Measurements from ENCODE around the gene BDH1. TPM values are rescaled to one million over a fixed set of nuclear protein-coding genes. Genes with fewer than 3 reads are reported as not detected.

BDH1 gene
- total and polyA plus RNA-seq, 2 of the 13 experiments (the other 11 are each of a cell fraction or from before 2014, with no cell fraction given): 21.2 to 71.9 TPM

GRCh38 chr3:197577366-197578074 is 21.8 kb upstream of the BDH1 start:
- FAIRE-seq: no peak
- DNase-seq (ENCODE audit: low spot score): no peak
- Histone ChIP-seq H4K20me1 (ENCODE audit: insufficient read depth, low read length) (no peaks in the 10 kb centered on the region), H3K36me3 (replicated peaks in 1 of 2; ENCODE audit: control insufficient read depth in 1 of 2, insufficient read depth in 2 of 2, low read length in 2 of 2) (no peaks in the 10 kb centered on the region), H3K9me3 (ENCODE audit: low read length) (no peaks in the 10 kb centered on the region), H3K4me2 (ENCODE audit: low read depth, low read length) (no peak overlapping the region), H3K4me1 (ENCODE audit: insufficient read depth, low read length) (peaks cover 47% of the 10 kb centered on the region), H3K9ac (ENCODE audit: insufficient read depth, low read depth, low read length) (no peak overlapping the region), H3K4me3 (replicated peaks in 1 of 3; ENCODE audit: insufficient read depth in 1 of 3, low read depth in 2 of 3, low read length in 3 of 3) (no peak overlapping the region), H3K27ac (ENCODE audit: extremely low read length, insufficient read depth, low read length) (no peak overlapping the region), H2AFZ (ENCODE audit: low read length) (no peak overlapping the region), H3K79me2 (ENCODE audit: insufficient read depth, low read length) (peaks cover 5% of the 10 kb centered on the region), H3K27me3 (ENCODE audit: control insufficient read depth in 1 of 2, insufficient read depth in 2 of 2, low read length in 2 of 2) (no peaks in the 10 kb centered on the region)
- ChIA-PET POLR2A (interaction anchor here (1.7 to 1.8 kb wide), 2 partner anchors 9 to 13 kb away, joined by 7 to 9 read pairs; no protein-coding TSS in a partner anchor), CTCF (ENCODE audit: low intra/inter-chr PET ratio, low total read pairs) (no interaction called here)
- WGBS (ENCODE audit: low lambda C conversion rate): 95% methylated on average over 13 of the region's 13 CpGs
- no peak for ATAC-seq
- in situ Hi-C loops (cut with HindIII; ENCODE audit: extremely low pct_ligation_motif_present, low pct_unique_long_range_greater_than_20kb) (no loop called here), intact Hi-C loops (cut with micrococcal nuclease; ENCODE audit: unreplicated experiment) (no loop called here)
- no TSS peak for BruUV-seq (replicated peaks)
- TF ChIP-seq PCBP2 (optimal IDR thresholded peaks at IDR 0.05; ENCODE audit: low read depth, low read length, poor library complexity, severe bottlenecking): no peak
- TF ChIP-seq JUND (CRISPR knock-in tag; IDR thresholded peaks at IDR 0.05): no peak
- no peak for TF ChIP-seq IRF1 (CRISPR knock-in tag; IDR thresholded peaks at IDR 0.05; ENCODE audit: low read depth)
- no peak for TF ChIP-seq SRY (CRISPR knock-in tag; IDR thresholded peaks at IDR 0.05)
- TF ChIP-seq KIAA2018 (CRISPR knock-in tag; IDR thresholded peaks at IDR 0.05; ENCODE audit: borderline replicate concordance): no peak
- no peak for TF ChIP-seq RELA (CRISPR knock-in tag; IDR thresholded peaks at IDR 0.05)
- TF ChIP-seq PRMT3 (CRISPR knock-in tag; IDR thresholded peaks at IDR 0.05; ENCODE audit: borderline replicate concordance, low read depth): no peak
- TF ChIP-seq ZFP90 (CRISPR knock-in tag; IDR thresholded peaks at IDR 0.05; ENCODE audit: borderline replicate concordance): no peak
- no peak for TF ChIP-seq TFDP2 (CRISPR knock-in tag; IDR thresholded peaks at IDR 0.05)
- no peak for TF ChIP-seq ZNF296 (CRISPR knock-in tag; conservative IDR thresholded peaks at IDR 0.05)
- TF ChIP-seq PHF5A (CRISPR knock-in tag; IDR thresholded peaks at IDR 0.05; ENCODE audit: low read depth, unreplicated experiment): no peak
- no peak for TF ChIP-seq ZNF570 (CRISPR knock-in tag; IDR thresholded peaks at IDR 0.05; ENCODE audit: borderline replicate concordance)
- TF ChIP-seq LCORL (IDR thresholded peaks at IDR 0.05): no peak
- no peak for TF ChIP-seq LCORL (CRISPR knock-in tag; IDR thresholded peaks at IDR 0.05)
- TF ChIP-seq BCL6 (CRISPR knock-in tag; IDR thresholded peaks at IDR 0.05): no peak
